PC-3 (cell line): ENCODE results near the gene HS3ST5. TPM values are rescaled to one million over a fixed set of nuclear protein-coding genes. Genes with fewer than 3 reads are reported as not detected.

Source experiments
- ATAC-seq: fragments of 200-7000 bp; cut with Tn5 transposase; 2 replicates; pipeline ENCODE4 v1.9.1; 2020; ENCODE audit warnings: mild to moderate bottlenecking, moderate library complexity
- BruUV-seq: library from RNA; stranded (reverse); fragments of 400-500 nt; replicated peaks from 2 replicates; lab custom pipeline; 2021; lab: Mats Ljungman, UMichigan
- CTCF ChIA-PET: fragments of 300-600 bp; sonication (Branson Sonifier 250); formaldehyde crosslinking; loops from one replicate; lab custom pipeline; 2022; ENCODE audit warnings: antibody characterized with exemption; lab: Charles Lee
- POLR2A ChIA-PET: fragments of 300-600 bp; sonication (Branson Sonifier 250); formaldehyde crosslinking; loops from one replicate; lab custom pipeline; 2022; ENCODE audit warnings: antibody characterized with exemption; ENCODE audit not compliant: unreplicated experiment; lab: Charles Lee
- DNase-seq: peaks from one replicate; pipeline ENCODE4 v3.0.0-alpha.2; 2015
- H2AFZ ChIP-seq: fragments of 300-600 bp; sonication (generic); 2 replicates; pipeline ENCODE4 v1.6.0; 2016; ENCODE audit warnings: antibody characterized with exemption, low read length
- H3F3A ChIP-seq: fragments of 300-600 bp; sonication (generic); one replicate; pipeline ENCODE4 v1.6.0; 2017; ENCODE audit warnings: antibody characterized with exemption, low read length, control low read depth, mild to moderate bottlenecking; ENCODE audit not compliant: unreplicated experiment
- H3K27ac ChIP-seq: fragments of 300-600 bp; sonication (generic); 2 replicates; pipeline ENCODE4 v1.5.1; 2016; ENCODE audit warnings: mild to moderate bottlenecking, low read length
- H3K27me3 ChIP-seq: fragments of 300-600 bp; sonication (generic); 2 replicates; pipeline ENCODE4 v1.6.1; 2016; ENCODE audit warnings: low read length, mixed read lengths
- H3K36me3 ChIP-seq: fragments of 300-600 bp; sonication (generic); 2 replicates; pipeline ENCODE4 v1.6.1; 2016; ENCODE audit warnings: low read depth, mixed run types, low read length, mixed read lengths
- H3K4me1 ChIP-seq: fragments of 300-600 bp; sonication (generic); 2 replicates; pipeline ENCODE4 v1.5.1; 2016; ENCODE audit warnings: low read length; ENCODE audit not compliant: insufficient read depth
- H3K4me2 ChIP-seq: fragments of 300-600 bp; sonication (generic); 2 replicates; pipeline ENCODE4 v1.6.0; 2016; ENCODE audit warnings: low read length
- H3K4me3 ChIP-seq: fragments of 300-600 bp; sonication (generic); 2 replicates; pipeline ENCODE4 v1.5.1; 2016; ENCODE audit warnings: mild to moderate bottlenecking, low read length, mixed read lengths
- H3K79me2 ChIP-seq: fragments of 300-600 bp; sonication (generic); 2 replicates; pipeline ENCODE4 v1.6.1; 2017; ENCODE audit warnings: low read length, mixed read lengths
- H3K9ac ChIP-seq: fragments of 300-600 bp; sonication (generic); 2 replicates; pipeline ENCODE4 v1.6.0; 2016; ENCODE audit warnings: mild to moderate bottlenecking, low read length
- H3K9me2 ChIP-seq: fragments of 300-600 bp; sonication (generic); replicated peaks from 2 replicates; pipeline ENCODE4 v1.6.1; 2016; ENCODE audit warnings: mixed run types, low read length, mixed read lengths
- H3K9me3 ChIP-seq: fragments of 300-600 bp; sonication (generic); 2 replicates; pipeline ENCODE4 v1.6.1; 2016; ENCODE audit warnings: low read length, mixed read lengths
- H4K20me1 ChIP-seq: fragments of 300-600 bp; sonication (generic); 2 replicates; pipeline ENCODE4 v1.6.1; 2016; ENCODE audit warnings: low read length, mixed read lengths
- EZH2 ChIP-seq: fragments of 300-600 bp; sonication (generic); IDR thresholded peaks from one replicate; pipeline ENCODE4 v1.6.1; 2017; ENCODE audit warnings: antibody characterized with exemption, mild to moderate bottlenecking, low read length; ENCODE audit not compliant: unreplicated experiment
- EZH2phosphoT487 ChIP-seq: fragments of 300-600 bp; sonication (generic); IDR thresholded peaks from 2 replicates; pipeline ENCODE4 v1.6.1; 2018; ENCODE audit warnings: mild to moderate bottlenecking, antibody characterized with exemption, low read length, borderline replicate concordance
- intact Hi-C: fragments of 100-400 bp; cut with micrococcal nuclease; formaldehyde crosslinking; loops from 2 replicates; pipeline ENCODE4 v1.9.0; 2023
- total RNA-seq: library from RNA; depleted of rRNA; stranded (reverse); fragments of >200 nt; gene quantifications from 2 replicates; pipeline ENCODE4 v1.2.3, GENCODE V29; 2014
- TF ChIP-seq, protein P1 (sequence below): fragments of 300-600 bp; sonication (generic); conservative IDR thresholded peaks from 2 replicates; pipeline ENCODE4 v1.5.1; 2017; ENCODE audit warnings: antibody characterized with exemption, low read depth, mild to moderate bottlenecking, low read length

The HS3ST5 gene
- total RNA-seq, 1 experiment from 2014 or later: 1.2 TPM

DNA sequence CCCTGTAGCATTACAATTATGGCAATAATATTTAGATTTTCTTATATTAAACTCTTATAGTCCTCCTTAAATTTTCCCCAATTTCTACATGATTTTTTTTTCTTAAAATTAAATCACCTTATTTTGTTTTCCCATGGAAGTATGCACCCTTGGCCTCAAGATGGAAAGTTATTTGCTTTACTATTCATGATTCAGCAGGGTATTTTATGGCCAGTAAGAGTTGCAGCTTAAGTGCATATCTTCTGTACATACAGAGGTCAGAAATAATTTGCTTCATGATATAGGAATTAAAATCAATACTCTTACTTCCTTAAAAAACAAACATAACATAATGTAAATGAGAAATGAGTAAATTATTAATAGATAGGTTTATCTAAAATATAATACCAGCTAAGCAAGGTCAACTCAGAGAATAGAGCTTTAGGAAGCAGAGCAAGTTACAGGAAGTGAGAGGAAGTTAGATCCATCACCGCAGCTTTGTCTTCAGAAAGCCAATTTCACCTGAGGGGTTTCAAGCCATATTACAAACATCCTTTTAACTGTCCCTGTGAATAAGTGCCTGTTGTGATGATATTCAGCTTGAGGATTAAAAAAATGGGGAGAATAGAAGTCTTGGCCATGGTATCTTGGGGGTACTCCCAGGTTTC lies 24.6 kb upstream of the HS3ST5 start:
- no TSS peak for BruUV-seq

DNA sequence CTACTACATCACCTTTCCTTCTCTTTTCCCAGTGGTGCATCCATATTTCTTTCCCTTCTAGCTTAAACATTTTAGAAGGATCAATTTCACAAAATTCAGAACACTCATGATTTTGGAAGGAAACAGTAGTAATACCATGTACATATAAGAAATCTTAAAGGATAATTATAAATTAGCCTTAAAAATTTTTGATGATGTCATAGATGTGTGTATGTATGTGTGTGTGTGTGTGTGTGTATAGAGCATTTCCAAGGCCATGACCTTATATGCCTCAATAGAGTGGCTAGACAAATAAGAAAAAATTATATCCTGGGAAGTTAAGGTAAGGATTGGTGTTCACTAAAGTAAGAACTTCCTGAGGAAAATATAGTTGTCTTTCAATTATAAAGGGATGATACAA lies 24.1 kb upstream of the HS3ST5 start:
- Histone ChIP-seq H3K4me1 (peaks cover 40% of the 10 kb centered on the region), H4K20me1 (no peaks in the 10 kb centered on the region), H3K36me3 (no peaks in the 10 kb centered on the region), H3K27me3 (no peaks in the 10 kb centered on the region), H3K9ac (peak overlapping the region; percentile 32; the same call in 1 of the 2 replicates), H3F3A (peaks cover 5% of the 10 kb centered on the region), H3K4me3 (no peak overlapping the region), H3K79me2 (no peaks in the 10 kb centered on the region), H3K27ac (peak overlapping the region; percentile 93), H3K9me2 (no peaks in the 10 kb centered on the region), H2AFZ (no peak overlapping the region), H3K9me3 (no peaks in the 10 kb centered on the region), H3K4me2 (peak overlapping the region; percentile 32; the same call in 1 of the 2 replicates)
- ATAC-seq (no peak), DNase-seq (no peak)
- intact Hi-C loops: no loop called here
- no TSS peak for BruUV-seq
- ChIA-PET CTCF (no interaction called here), POLR2A (no interaction called here)
- TF ChIP-seq EZH2phosphoT487: no peak
- TF ChIP-seq, protein P1, sequence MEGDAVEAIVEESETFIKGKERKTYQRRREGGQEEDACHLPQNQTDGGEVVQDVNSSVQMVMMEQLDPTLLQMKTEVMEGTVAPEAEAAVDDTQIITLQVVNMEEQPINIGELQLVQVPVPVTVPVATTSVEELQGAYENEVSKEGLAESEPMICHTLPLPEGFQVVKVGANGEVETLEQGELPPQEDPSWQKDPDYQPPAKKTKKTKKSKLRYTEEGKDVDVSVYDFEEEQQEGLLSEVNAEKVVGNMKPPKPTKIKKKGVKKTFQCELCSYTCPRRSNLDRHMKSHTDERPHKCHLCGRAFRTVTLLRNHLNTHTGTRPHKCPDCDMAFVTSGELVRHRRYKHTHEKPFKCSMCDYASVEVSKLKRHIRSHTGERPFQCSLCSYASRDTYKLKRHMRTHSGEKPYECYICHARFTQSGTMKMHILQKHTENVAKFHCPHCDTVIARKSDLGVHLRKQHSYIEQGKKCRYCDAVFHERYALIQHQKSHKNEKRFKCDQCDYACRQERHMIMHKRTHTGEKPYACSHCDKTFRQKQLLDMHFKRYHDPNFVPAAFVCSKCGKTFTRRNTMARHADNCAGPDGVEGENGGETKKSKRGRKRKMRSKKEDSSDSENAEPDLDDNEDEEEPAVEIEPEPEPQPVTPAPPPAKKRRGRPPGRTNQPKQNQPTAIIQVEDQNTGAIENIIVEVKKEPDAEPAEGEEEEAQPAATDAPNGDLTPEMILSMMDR: no peak
- no peak for TF ChIP-seq EZH2

More for the DNA sequence above, 24.6 kb upstream of the HS3ST5 start:
- peak overlapping the region; percentile 52 for H3K9ac ChIP-seq
- ChIA-PET POLR2A (no interaction called here), CTCF (no interaction called here)
- no peaks in the 10 kb centered on the region for H3K9me3 ChIP-seq
- intact Hi-C loops: no loop called here
- 0 out of 2 replicates have a peak overlapping the region, but pooled peaks have one; percentile 19 for H2AFZ ChIP-seq
- no peaks in the 10 kb centered on the region for H3K79me2 ChIP-seq
- peak overlapping the region; percentile 93 for H3K27ac ChIP-seq
- no peaks in the 10 kb centered on the region for H3K9me2 ChIP-seq
- peaks cover 5% of the 10 kb centered on the region for H3F3A ChIP-seq
- ATAC-seq: peak; percentile 78
- H3K27me3 ChIP-seq: no peaks in the 10 kb centered on the region
- no peaks in the 10 kb centered on the region for H3K36me3 ChIP-seq
- H4K20me1 ChIP-seq: no peaks in the 10 kb centered on the region
- TF ChIP-seq, protein P1: no peak
- TF ChIP-seq EZH2phosphoT487: no peak
- TF ChIP-seq EZH2: no peak
- peak; percentile 60 for DNase-seq
- peak overlapping the region; percentile 66 for H3K4me2 ChIP-seq
- H3K4me3 ChIP-seq: no peak overlapping the region; the same call in 1 of the 2 replicates
- peaks cover 40% of the 10 kb centered on the region for H3K4me1 ChIP-seq

DNA sequence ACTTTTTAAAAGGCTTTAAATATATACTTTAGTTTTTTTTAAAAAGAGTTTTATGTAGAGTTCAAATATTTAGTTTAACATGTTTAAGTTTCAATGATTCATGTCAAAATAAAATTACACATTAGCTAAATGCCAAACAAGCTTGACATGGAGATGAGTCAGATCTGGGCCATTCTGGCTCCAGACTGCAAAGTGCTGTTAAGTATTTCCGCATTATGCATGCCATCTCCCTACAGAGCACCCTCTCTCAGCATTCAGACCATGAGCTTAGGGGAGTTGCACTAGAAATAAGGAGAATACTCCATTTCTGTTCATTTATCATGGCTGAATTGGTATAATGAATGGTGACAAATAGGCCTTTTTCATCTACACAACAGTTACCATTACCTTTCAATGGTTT lies 21.5 kb upstream of the HS3ST5 start:
- H3K27me3 ChIP-seq: no peaks in the 10 kb centered on the region
- H3K9me3 ChIP-seq: no peaks in the 10 kb centered on the region
- 0 out of 2 replicates have a peak overlapping the region, but pooled peaks have one; percentile 22 for H2AFZ ChIP-seq
- peak overlapping the region; percentile 38; the same call in 1 of the 2 replicates for H3K9ac ChIP-seq
- H3K4me1 ChIP-seq: peaks cover 40% of the 10 kb centered on the region
- H3K4me3 ChIP-seq: no peak overlapping the region
- no peaks in the 10 kb centered on the region for H3K9me2 ChIP-seq
- H3K27ac ChIP-seq: peak overlapping the region; percentile 87
- no peaks in the 10 kb centered on the region for H3K36me3 ChIP-seq
- peaks cover 5% of the 10 kb centered on the region for H3F3A ChIP-seq
- H4K20me1 ChIP-seq: no peaks in the 10 kb centered on the region
- CTCF ChIA-PET: interaction anchor here (0.7 to 1.4 kb wide), 2 partner anchors 20 to 21 kb away, joined by 3 to 8 read pairs; partner anchors contain the start of gene HS3ST5
- no peaks in the 10 kb centered on the region for H3K79me2 ChIP-seq
- intact Hi-C loops: loop anchor here (2.0 kb wide), 1 partner anchor 20 kb away; no protein-coding TSS in a partner anchor
- ATAC-seq: peak; percentile 88
- BruUV-seq: no TSS peak
- POLR2A ChIA-PET: no interaction called here
- peak; percentile 83 for DNase-seq
- peak overlapping the region; percentile 75 for H3K4me2 ChIP-seq
- TF ChIP-seq, protein P1: no peak
- no peak for TF ChIP-seq EZH2phosphoT487
- no peak for TF ChIP-seq EZH2
